Cerebellar cortex (tissue), 1 donor: ENCODE measurements around the gene NOX5.

Experiments used
- DNase-seq: peaks from one replicate; pipeline ENCODE4 v3.0.0-alpha.2; 2015; ENCODE audit warnings: low spot score

Gene NOX5

GRCh38 chr15:69100821-69101220, 86.3 kb downstream of the NOX5 start:
- DNase-seq, result no peak

- DNase-seq, result no peak
Measured at GRCh38 chr15:69104050-69104750, 89.7 kb downstream of the NOX5 start.

GRCh38 chr15:69105451-69105985, 91.0 kb downstream of the NOX5 start:
- DNase-seq, result no peak

GRCh38 chr15:69107025-69107620, 92.6 kb downstream of the NOX5 start:
- no peak for DNase-seq
